Type B pancreatic cell (in vitro differentiated cells): ENCODE data around the gene BMP6. TPM values are rescaled to one million over a fixed set of nuclear protein-coding genes. Genes with fewer than 3 reads are reported as not detected.

Source experiments
- DNase-seq: peaks from one replicate; pipeline ENCODE4 v3.0.0; 2021; ENCODE audit warnings: mixed read lengths; ENCODE audit not compliant: unreplicated experiment; ENCODE audit errors: extremely low spot score
- H3K27ac Mint-ChIP-seq: 2 replicates; pipeline ENCODE4 v1.8.0; 2021; ENCODE audit warnings: mild to moderate bottlenecking, mixed read lengths
- H3K27me3 Mint-ChIP-seq: 2 replicates; pipeline ENCODE4 v1.8.0; 2021; ENCODE audit warnings: mixed read lengths
- H3K36me3 Mint-ChIP-seq: 2 replicates; pipeline ENCODE4 v1.8.0; 2021; ENCODE audit warnings: mixed read lengths
- H3K4me1 Mint-ChIP-seq: one replicate; pipeline ENCODE4 v1.8.0; 2021; ENCODE audit warnings: mixed read lengths; ENCODE audit not compliant: unreplicated experiment
- H3K4me3 Mint-ChIP-seq: 2 replicates; pipeline ENCODE4 v1.8.0; 2021; ENCODE audit warnings: mild to moderate bottlenecking, mixed read lengths
- H3K9me3 Mint-ChIP-seq: 2 replicates; pipeline ENCODE4 v1.8.0; 2021; ENCODE audit warnings: mixed read lengths
- total RNA-seq: library from RNA; stranded (reverse); gene quantifications from 2 replicates; pipeline ENCODE4 v1.2.1, GENCODE V29; 2021; ENCODE audit warnings: low replicate concordance
- TF ChIP-seq, protein P1 (sequence below): fragments of 200-600 bp; sonication (generic); conservative IDR thresholded peaks from 2 replicates; pipeline ENCODE4 v1.5.0; 2021; ENCODE audit warnings: antibody characterized with exemption, mild to moderate bottlenecking

BMP6 gene
- total RNA-seq, 1 donor from 2014 or later = 1.8 TPM

DNA sequence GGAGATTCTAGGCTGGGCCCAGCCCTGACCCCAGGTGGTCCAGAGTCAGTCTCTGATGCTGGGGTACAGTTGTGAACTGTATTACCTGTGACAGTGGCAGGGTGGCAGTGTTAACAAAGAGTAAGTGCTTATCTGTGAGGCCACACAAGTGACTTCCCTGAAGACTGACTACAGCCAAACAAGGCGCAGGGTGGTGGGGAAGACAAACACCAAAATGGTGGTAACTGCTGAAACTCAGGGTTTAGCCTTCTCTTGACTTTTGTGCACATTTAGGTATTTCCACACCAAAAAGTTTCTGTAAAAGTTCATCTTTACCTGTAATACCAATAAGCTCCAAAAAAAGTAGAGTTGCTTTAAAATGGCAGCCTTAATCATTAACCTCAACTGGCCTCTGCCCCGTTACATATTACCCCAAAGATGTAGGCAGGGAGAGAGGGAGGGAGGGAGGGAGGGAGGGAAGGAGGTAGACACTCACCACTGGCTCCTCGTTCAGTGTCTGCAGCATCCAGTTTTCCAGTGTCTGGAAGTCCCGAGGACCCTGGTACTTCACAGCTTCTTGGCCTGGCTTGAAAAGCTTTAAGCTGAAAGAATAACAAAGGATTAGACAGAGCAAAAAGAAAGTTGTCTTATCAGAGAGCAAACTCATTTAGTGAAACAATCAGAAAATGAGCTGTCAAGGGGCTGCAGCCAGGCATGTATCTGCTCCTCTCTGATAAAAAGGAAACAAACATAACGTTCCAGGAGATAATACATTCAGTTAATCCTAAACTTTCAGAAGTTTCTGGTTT is 173.4 kb downstream of the BMP6 start:
- Mint-ChIP-seq H3K27ac (no peak overlapping the region), H3K27me3 (no peaks in the 10 kb centered on the region), H3K4me3 (no peak overlapping the region), H3K4me1 (peaks cover 16% of the 10 kb centered on the region), H3K9me3 (no peaks in the 10 kb centered on the region), H3K36me3 (peaks cover 48% of the 10 kb centered on the region)
- TF ChIP-seq, protein P1, sequence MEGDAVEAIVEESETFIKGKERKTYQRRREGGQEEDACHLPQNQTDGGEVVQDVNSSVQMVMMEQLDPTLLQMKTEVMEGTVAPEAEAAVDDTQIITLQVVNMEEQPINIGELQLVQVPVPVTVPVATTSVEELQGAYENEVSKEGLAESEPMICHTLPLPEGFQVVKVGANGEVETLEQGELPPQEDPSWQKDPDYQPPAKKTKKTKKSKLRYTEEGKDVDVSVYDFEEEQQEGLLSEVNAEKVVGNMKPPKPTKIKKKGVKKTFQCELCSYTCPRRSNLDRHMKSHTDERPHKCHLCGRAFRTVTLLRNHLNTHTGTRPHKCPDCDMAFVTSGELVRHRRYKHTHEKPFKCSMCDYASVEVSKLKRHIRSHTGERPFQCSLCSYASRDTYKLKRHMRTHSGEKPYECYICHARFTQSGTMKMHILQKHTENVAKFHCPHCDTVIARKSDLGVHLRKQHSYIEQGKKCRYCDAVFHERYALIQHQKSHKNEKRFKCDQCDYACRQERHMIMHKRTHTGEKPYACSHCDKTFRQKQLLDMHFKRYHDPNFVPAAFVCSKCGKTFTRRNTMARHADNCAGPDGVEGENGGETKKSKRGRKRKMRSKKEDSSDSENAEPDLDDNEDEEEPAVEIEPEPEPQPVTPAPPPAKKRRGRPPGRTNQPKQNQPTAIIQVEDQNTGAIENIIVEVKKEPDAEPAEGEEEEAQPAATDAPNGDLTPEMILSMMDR = no peak
- no peak for DNase-seq

DNA sequence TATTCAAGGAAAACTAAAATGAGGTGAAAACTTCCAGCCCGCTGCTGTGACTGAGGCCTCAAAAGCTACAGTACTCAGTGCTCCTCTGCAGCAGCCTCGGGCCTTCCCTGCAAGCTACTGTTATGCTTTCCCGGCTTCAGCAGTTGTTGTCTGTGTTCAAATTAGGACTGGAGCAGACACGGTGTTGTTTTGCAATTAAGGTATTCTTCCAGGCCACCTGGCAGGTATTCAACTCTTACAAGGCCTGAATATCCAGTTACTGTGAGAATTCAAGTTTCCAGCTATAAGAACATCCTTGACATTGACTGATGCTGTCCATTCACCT is 174.0 kb downstream of the BMP6 start:
- Mint-ChIP-seq H3K27ac (peak overlapping the region; percentile 21), H3K36me3 (peaks cover 48% of the 10 kb centered on the region), H3K4me3 (no peak overlapping the region), H3K9me3 (no peaks in the 10 kb centered on the region), H3K4me1 (peaks cover 16% of the 10 kb centered on the region), H3K27me3 (no peaks in the 10 kb centered on the region)
- TF ChIP-seq, protein P1 = no peak
- DNase-seq = no peak

DNA sequence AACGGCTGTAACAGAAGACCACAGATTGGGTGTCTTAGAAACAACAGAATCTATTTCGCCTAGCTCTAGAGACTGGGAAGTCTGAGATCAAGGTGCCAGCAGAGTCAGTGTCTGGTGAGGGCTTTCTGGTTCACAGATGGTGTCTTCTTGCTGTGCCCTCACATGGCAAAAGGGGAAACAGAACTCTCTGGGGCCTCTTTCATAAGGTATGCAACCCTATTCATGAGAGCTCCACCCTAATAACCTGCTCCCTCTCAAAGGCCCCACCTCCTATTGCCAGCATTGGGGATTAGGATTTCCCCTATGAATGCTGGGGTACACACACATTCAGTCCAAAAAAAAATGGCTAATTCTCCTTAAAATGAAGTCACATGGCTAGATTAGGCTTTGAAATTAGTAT is 174.7 kb downstream of the BMP6 start:
- peaks cover 16% of the 10 kb centered on the region for H3K4me1 Mint-ChIP-seq
- no peak for DNase-seq
- H3K27ac Mint-ChIP-seq = no peak overlapping the region
- H3K27me3 Mint-ChIP-seq = no peaks in the 10 kb centered on the region
- TF ChIP-seq, protein P1 = no peak
- no peaks in the 10 kb centered on the region for H3K9me3 Mint-ChIP-seq
- H3K36me3 Mint-ChIP-seq = peaks cover 53% of the 10 kb centered on the region
- no peak overlapping the region for H3K4me3 Mint-ChIP-seq

DNA sequence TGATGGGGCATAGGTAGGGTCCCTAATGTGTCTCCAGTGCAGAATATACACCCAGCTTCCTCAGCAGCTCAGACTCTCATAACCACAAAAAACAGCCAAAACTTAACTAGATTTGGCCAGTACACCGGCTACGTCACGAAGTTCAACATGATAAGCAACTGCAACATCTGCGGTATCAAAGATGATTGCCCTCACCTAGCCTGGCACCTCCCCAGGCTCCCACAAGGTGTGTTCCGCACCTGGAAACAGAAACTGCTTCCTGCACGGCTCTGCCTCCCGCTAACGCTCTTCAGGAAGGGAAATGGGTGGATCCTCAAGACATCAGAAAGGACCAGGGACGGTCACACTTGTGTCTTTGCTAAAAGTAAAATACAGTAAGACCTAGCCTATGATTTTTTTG is 175.2 kb downstream of the BMP6 start:
- TF ChIP-seq, protein P1 = no peak
- H3K27me3 Mint-ChIP-seq = no peaks in the 10 kb centered on the region
- H3K36me3 Mint-ChIP-seq = peaks cover 49% of the 10 kb centered on the region
- no peak for DNase-seq
- H3K27ac Mint-ChIP-seq = no peak overlapping the region
- no peaks in the 10 kb centered on the region for H3K9me3 Mint-ChIP-seq
- no peak overlapping the region for H3K4me3 Mint-ChIP-seq
- peaks cover 16% of the 10 kb centered on the region for H3K4me1 Mint-ChIP-seq

DNA sequence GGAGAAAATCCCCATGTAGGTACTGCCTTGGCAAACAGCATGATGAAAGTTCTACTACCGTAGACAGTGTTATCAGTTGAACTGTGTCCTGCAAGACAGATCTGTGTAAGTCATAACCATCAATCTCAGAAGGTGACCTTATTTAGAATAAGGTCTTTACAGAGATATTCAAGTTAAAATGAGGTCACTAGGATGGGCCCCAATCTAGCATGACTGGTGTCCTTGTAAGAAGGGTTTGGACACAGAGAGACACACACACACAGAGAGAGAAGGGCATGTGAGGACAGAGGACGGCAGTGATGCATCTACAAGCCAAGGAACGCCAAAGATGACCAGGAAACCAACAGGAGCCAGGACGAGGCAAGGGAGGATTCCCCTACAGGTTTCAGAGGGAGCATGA is 175.9 kb downstream of the BMP6 start:
- H3K4me3 Mint-ChIP-seq = no peak overlapping the region
- no peaks in the 10 kb centered on the region for H3K9me3 Mint-ChIP-seq
- H3K4me1 Mint-ChIP-seq = peaks cover 16% of the 10 kb centered on the region
- TF ChIP-seq, protein P1 = no peak
- no peak overlapping the region for H3K27ac Mint-ChIP-seq
- peaks cover 48% of the 10 kb centered on the region for H3K36me3 Mint-ChIP-seq
- H3K27me3 Mint-ChIP-seq = no peaks in the 10 kb centered on the region
- no peak for DNase-seq
